SK-N-MC (cell line): ENCODE measurements around the gene APEX2.

Experiments
- EZH2 ChIP-seq: fragments of 200-600 bp; sonication (generic); IDR thresholded peaks from one replicate; pipeline ENCODE4 v1.6.1; 2017; ENCODE audit warnings: antibody characterized with exemption
- FOXP2 ChIP-seq: optimal IDR thresholded peaks from 2 replicates; pipeline ENCODE3; 2011; ENCODE audit warnings: mild to moderate bottlenecking, moderate library complexity; ENCODE audit not compliant: insufficient read depth; ENCODE audit errors: extremely low read length, control extremely low read depth
- POLR2AphosphoS5 ChIP-seq: IDR thresholded peaks from 2 replicates; pipeline ENCODE4 v1.6.1; 2012; ENCODE audit warnings: mild to moderate bottlenecking, low read depth, low read length, borderline replicate concordance

DNA sequence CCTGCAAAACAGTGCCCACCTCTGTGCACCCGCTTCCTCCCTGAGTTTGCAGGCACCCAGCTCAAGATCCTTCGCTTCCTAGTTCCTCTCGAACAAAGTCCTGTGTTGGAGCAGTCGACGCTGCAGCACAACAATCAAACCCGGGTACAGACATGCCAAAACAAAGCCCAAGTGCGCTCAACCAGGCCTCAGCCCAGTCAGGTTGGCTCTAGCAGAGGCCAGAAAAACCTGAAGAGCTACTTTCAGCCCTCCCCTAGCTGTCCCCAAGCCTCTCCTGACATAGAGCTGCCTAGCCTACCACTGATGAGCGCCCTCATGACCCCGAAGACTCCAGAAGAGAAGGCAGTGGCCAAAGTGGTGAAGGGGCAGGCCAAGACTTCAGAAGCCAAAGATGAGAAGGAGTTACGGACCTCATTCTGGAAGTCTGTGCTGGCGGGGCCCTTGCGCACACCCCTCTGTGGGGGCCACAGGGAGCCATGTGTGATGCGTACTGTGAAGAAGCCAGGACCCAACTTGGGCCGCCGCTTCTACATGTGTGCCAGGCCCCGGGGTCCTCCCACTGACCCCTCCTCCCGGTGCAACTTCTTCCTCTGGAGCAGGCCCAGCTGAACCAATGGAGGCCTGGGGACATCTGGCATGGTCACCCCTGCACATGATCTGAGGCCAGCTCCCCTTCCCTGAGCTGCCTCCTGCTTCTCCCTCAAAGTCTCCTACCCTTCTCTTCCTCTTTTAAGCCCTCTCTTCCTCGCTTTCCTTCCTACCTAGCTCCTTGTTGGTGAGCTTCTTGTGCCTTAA is 6.9 kb downstream of the APEX2 start:
- TF ChIP-seq FOXP2, result no peak
- TF ChIP-seq EZH2, result no peak
- TF ChIP-seq POLR2AphosphoS5, result no peak
